SK-N-SH treated with all-trans-retinoic acid at 6 μM for 48 hours (cell line): ENCODE results near the gene PDE4B.

Experiments used
- ATAC-seq: fragments of 200-7000 bp; cut with Tn5 transposase; 3 replicates; pipeline ENCODE4 v1.9.1; 2020; ENCODE audit warnings: mild to moderate bottlenecking, moderate library complexity
- ARNTL ChIP-seq: fragments of 450-650 bp; formaldehyde crosslinking; IDR thresholded peaks from 2 replicates; pipeline ENCODE4 v1.5.0; 2020; ENCODE audit warnings: low read depth, mild to moderate bottlenecking, moderate library complexity, borderline replicate concordance
- BACH2 ChIP-seq: fragments of 250-450 bp; sonication (Bioruptor Pico); IDR thresholded peaks from 2 replicates; pipeline ENCODE4 v1.9.0; 2021; ENCODE audit warnings: mild to moderate bottlenecking, borderline replicate concordance
- CREB5 ChIP-seq: fragments of 250-450 bp; sonication (Bioruptor Pico); IDR thresholded peaks from 2 replicates; pipeline ENCODE4 v1.5.1; 2020; ENCODE audit warnings: low read depth, mild to moderate bottlenecking, moderate library complexity
- CSDC2 ChIP-seq: fragments of 250-450 bp; sonication (Bioruptor Pico); IDR thresholded peaks from 2 replicates; pipeline ENCODE4 v1.5.0; 2020; ENCODE audit warnings: mild to moderate bottlenecking, moderate library complexity
- CSRNP3 ChIP-seq: fragments of 250-450 bp; sonication (Bioruptor Pico); IDR thresholded peaks from 2 replicates; pipeline ENCODE4 v1.5.1; 2021; ENCODE audit warnings: mild to moderate bottlenecking, moderate library complexity
- ESRRG ChIP-seq: fragments of 250-450 bp; sonication (Bioruptor Pico); IDR thresholded peaks from 2 replicates; pipeline ENCODE4 v1.6.1; 2021; ENCODE audit warnings: mild to moderate bottlenecking
- GLIS3 ChIP-seq: fragments of 250-450 bp; sonication (Bioruptor Pico); IDR thresholded peaks from 2 replicates; pipeline ENCODE4 v1.5.0; 2020; ENCODE audit warnings: mild to moderate bottlenecking, moderate library complexity
- OSR1 ChIP-seq: fragments of 250-450 bp; sonication (Bioruptor Pico); IDR thresholded peaks from 2 replicates; pipeline ENCODE4 v1.8.0; 2022; ENCODE audit warnings: moderate library complexity, mild to moderate bottlenecking, inconsistent platforms
- PATZ1 ChIP-seq: fragments of 250-450 bp; sonication (Bioruptor Pico); IDR thresholded peaks from 2 replicates; pipeline ENCODE4 v1.8.0; 2020; ENCODE audit warnings: mild to moderate bottlenecking, moderate library complexity, borderline replicate concordance
- POU6F1 ChIP-seq: fragments of 250-450 bp; sonication (Bioruptor Pico); IDR thresholded peaks from 2 replicates; pipeline ENCODE4 v1.8.0; 2021; ENCODE audit warnings: low read depth, mild to moderate bottlenecking, moderate library complexity, borderline replicate concordance
- SNAI2 ChIP-seq: fragments of 250-450 bp; sonication (Bioruptor Pico); IDR thresholded peaks from 2 replicates; pipeline ENCODE4 v1.5.0; 2020; ENCODE audit warnings: mild to moderate bottlenecking, moderate library complexity
- TOX ChIP-seq: fragments of 250-450 bp; sonication (Bioruptor Pico); IDR thresholded peaks from 2 replicates; pipeline ENCODE4 v1.8.0; 2021; ENCODE audit warnings: mild to moderate bottlenecking, moderate library complexity, borderline replicate concordance
- TSHZ2 ChIP-seq: fragments of 250-450 bp; sonication (Bioruptor Pico); IDR thresholded peaks from 2 replicates; pipeline ENCODE4 v1.5.0; 2020; ENCODE audit warnings: mild to moderate bottlenecking, moderate library complexity
- ZFP3 ChIP-seq: fragments of 250-450 bp; sonication (Bioruptor Pico); IDR thresholded peaks from 2 replicates; pipeline ENCODE4 v1.5.0; 2020; ENCODE audit warnings: mild to moderate bottlenecking, moderate library complexity
- ZFP30 ChIP-seq: fragments of 450-650 bp; formaldehyde crosslinking; IDR thresholded peaks from 2 replicates; pipeline ENCODE4 v1.5.0; 2022; ENCODE audit warnings: mild to moderate bottlenecking, moderate library complexity
- ZNF565 ChIP-seq: fragments of 450-650 bp; formaldehyde crosslinking; conservative IDR thresholded peaks from 2 replicates; pipeline ENCODE4 v1.5.0; 2020; ENCODE audit warnings: low read depth, mild to moderate bottlenecking, moderate library complexity
- ZNF70 ChIP-seq: fragments of 450-650 bp; formaldehyde crosslinking; IDR thresholded peaks from 2 replicates; pipeline ENCODE4 v1.5.0; 2020; ENCODE audit warnings: mild to moderate bottlenecking, moderate library complexity
- ZNF8 ChIP-seq: fragments of 450-650 bp; formaldehyde crosslinking; IDR thresholded peaks from 2 replicates; pipeline ENCODE4 v1.5.0; 2020; ENCODE audit warnings: mild to moderate bottlenecking, moderate library complexity

Gene PDE4B

GRCh38 chr1:66242646-66243547, 450.2 kb downstream of the PDE4B start:
- ATAC-seq: peak; percentile 95

More at GRCh38 chr1:66242646-66243547, 450.2 kb downstream of the PDE4B start:
- TF ChIP-seq ZNF70 (CRISPR knock-in tag): no peak
- TF ChIP-seq TSHZ2 (CRISPR knock-in tag): no peak
- no peak for TF ChIP-seq GLIS3 (CRISPR knock-in tag)
- TF ChIP-seq ZNF565 (CRISPR knock-in tag): no peak
- no peak for TF ChIP-seq CSRNP3 (CRISPR knock-in tag)
- TF ChIP-seq CREB5 (CRISPR knock-in tag): no peak
- TF ChIP-seq OSR1 (CRISPR knock-in tag): no peak
- TF ChIP-seq ZNF8 (CRISPR knock-in tag): no peak
- no peak for TF ChIP-seq ESRRG (CRISPR knock-in tag)
- TF ChIP-seq ZFP3: no peak
- TF ChIP-seq TOX (CRISPR knock-in tag): no peak
- TF ChIP-seq POU6F1 (CRISPR knock-in tag): no peak
- TF ChIP-seq CSDC2 (CRISPR knock-in tag): no peak
- TF ChIP-seq ZFP30: no peak
- no peak for TF ChIP-seq PATZ1 (CRISPR knock-in tag)
- no peak for TF ChIP-seq BACH2 (CRISPR knock-in tag)
- TF ChIP-seq SNAI2 (CRISPR knock-in tag): no peak
- no peak for TF ChIP-seq ARNTL (CRISPR knock-in tag)
